ENCODE measurements around the gene TMEM207.

DNA sequence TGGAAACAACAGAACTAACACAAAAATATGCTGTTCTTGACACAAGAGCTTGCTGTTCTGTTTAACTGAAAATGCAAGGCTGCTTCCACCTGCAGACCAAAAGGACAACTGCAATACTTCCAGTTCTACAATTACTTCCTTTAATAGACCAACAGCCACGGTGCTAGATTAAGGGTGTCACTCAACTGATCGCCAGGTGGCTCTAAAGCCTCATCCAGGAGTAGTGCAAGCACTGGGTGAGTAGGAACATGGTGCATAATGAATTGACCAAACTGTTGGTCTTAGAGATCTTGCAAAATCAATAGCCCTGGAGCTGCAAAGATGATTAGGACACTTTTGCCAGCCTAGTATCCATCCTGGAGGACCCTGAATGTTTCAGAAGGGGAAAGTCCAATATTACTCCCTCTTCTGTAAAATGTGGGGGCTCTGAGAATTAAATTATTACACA, 65.4 kb downstream of the TMEM207 start:
- TF ChIP-seq, protein P1, sequence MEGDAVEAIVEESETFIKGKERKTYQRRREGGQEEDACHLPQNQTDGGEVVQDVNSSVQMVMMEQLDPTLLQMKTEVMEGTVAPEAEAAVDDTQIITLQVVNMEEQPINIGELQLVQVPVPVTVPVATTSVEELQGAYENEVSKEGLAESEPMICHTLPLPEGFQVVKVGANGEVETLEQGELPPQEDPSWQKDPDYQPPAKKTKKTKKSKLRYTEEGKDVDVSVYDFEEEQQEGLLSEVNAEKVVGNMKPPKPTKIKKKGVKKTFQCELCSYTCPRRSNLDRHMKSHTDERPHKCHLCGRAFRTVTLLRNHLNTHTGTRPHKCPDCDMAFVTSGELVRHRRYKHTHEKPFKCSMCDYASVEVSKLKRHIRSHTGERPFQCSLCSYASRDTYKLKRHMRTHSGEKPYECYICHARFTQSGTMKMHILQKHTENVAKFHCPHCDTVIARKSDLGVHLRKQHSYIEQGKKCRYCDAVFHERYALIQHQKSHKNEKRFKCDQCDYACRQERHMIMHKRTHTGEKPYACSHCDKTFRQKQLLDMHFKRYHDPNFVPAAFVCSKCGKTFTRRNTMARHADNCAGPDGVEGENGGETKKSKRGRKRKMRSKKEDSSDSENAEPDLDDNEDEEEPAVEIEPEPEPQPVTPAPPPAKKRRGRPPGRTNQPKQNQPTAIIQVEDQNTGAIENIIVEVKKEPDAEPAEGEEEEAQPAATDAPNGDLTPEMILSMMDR (IDR thresholded peaks at IDR 0.05 in 2 of 3, conservative IDR thresholded peaks at IDR 0.05 in 1 of 3; ENCODE audit: borderline replicate concordance in 1 of 3, insufficient read depth in 1 of 3, low read depth in 2 of 3, low read length in 2 of 3) = peak; percentile 71 to 98 (median 78)
- TF ChIP-seq, protein P2, sequence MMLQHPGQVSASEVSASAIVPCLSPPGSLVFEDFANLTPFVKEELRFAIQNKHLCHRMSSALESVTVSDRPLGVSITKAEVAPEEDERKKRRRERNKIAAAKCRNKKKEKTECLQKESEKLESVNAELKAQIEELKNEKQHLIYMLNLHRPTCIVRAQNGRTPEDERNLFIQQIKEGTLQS (IDR thresholded peaks at IDR 0.05) = no peak
- TF ChIP-seq SIN3A (IDR thresholded peaks at IDR 0.05; ENCODE audit: low read depth) (no peak), ZNF274 (IDR thresholded peaks at IDR 0.05; ENCODE audit: low read depth, low read length) (no peak), YY1 (IDR thresholded peaks at IDR 0.05; ENCODE audit: extremely low read depth, insufficient replicate concordance, low read depth, low read length) (peak; percentile 55), RAD21 (IDR thresholded peaks at IDR 0.05; ENCODE audit: low read depth) (peak; percentile 98), POLR2AphosphoS5 (IDR thresholded peaks at IDR 0.05; ENCODE audit: low read depth, low read length) (no peak), POLR2A (IDR thresholded peaks at IDR 0.05; ENCODE audit: borderline replicate concordance, extremely low read depth, insufficient read depth, insufficient read length) (no peak), EZH2 (IDR thresholded peaks at IDR 0.05) (no peak), ELF1 (IDR thresholded peaks at IDR 0.05; ENCODE audit: borderline replicate concordance, low read depth) (no peak), SRF (IDR thresholded peaks at IDR 0.05; ENCODE audit: low read depth) (no peak), EGR1 (IDR thresholded peaks at IDR 0.05; ENCODE audit: low read depth) (no peak), EZH2phosphoT487 (IDR thresholded peaks at IDR 0.05; ENCODE audit: borderline replicate concordance) (no peak)
- TF ChIP-seq, protein P3, sequence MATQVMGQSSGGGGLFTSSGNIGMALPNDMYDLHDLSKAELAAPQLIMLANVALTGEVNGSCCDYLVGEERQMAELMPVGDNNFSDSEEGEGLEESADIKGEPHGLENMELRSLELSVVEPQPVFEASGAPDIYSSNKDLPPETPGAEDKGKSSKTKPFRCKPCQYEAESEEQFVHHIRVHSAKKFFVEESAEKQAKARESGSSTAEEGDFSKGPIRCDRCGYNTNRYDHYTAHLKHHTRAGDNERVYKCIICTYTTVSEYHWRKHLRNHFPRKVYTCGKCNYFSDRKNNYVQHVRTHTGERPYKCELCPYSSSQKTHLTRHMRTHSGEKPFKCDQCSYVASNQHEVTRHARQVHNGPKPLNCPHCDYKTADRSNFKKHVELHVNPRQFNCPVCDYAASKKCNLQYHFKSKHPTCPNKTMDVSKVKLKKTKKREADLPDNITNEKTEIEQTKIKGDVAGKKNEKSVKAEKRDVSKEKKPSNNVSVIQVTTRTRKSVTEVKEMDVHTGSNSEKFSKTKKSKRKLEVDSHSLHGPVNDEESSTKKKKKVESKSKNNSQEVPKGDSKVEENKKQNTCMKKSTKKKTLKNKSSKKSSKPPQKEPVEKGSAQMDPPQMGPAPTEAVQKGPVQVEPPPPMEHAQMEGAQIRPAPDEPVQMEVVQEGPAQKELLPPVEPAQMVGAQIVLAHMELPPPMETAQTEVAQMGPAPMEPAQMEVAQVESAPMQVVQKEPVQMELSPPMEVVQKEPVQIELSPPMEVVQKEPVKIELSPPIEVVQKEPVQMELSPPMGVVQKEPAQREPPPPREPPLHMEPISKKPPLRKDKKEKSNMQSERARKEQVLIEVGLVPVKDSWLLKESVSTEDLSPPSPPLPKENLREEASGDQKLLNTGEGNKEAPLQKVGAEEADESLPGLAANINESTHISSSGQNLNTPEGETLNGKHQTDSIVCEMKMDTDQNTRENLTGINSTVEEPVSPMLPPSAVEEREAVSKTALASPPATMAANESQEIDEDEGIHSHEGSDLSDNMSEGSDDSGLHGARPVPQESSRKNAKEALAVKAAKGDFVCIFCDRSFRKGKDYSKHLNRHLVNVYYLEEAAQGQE (IDR thresholded peaks at IDR 0.05; ENCODE audit: low read depth) = no peak

Data from HCT116 (cell line).